ENCODE measurements around the gene TXNDC5. TPM values are rescaled to one million over a fixed set of nuclear protein-coding genes. Genes with fewer than 3 reads are reported as not detected.

Gene TXNDC5
- total and polyA plus RNA-seq, 9 of the 15 experiments (the other 6 are each of a cell fraction or from before 2014, with no cell fraction given): 33.9 to 156 (median 137) TPM

- TF ChIP-seq PRPF4 (IDR thresholded peaks at IDR 0.05; ENCODE audit: insufficient read depth, low read depth, low read length, poor library complexity, severe bottlenecking) (no peak), ZNF253 (CRISPR knock-in tag; conservative IDR thresholded peaks at IDR 0.05) (no peak), MAFF (IDR thresholded peaks at IDR 0.05; ENCODE audit: low read length) (peak; percentile 100), KLF6 (CRISPR knock-in tag; IDR thresholded peaks at IDR 0.05; ENCODE audit: borderline replicate concordance) (no peak), RREB1 (CRISPR knock-in tag; IDR thresholded peaks at IDR 0.05) (no peak), ARNT (IDR thresholded peaks at IDR 0.05) (no peak), KDM2B (CRISPR knock-in tag; IDR thresholded peaks at IDR 0.05) (no peak), MEIS2 (IDR thresholded peaks at IDR 0.05; ENCODE audit: partially characterized antibody) (peak; percentile 66), MED1 (CRISPR knock-in tag; IDR thresholded peaks at IDR 0.05; ENCODE audit: borderline replicate concordance) (no peak), NFE2L1 (tag; IDR thresholded peaks at IDR 0.05; ENCODE audit: borderline replicate concordance, low read depth) (no peak), TCF7 (IDR thresholded peaks at IDR 0.05; ENCODE audit: borderline replicate concordance) (peak; percentile 97), CXXC5 (CRISPR knock-in tag; IDR thresholded peaks at IDR 0.05) (no peak), JUN (IDR thresholded peaks at IDR 0.05; ENCODE audit: borderline replicate concordance, low read depth, low read length) (peak; percentile 40; the same call in 1 of the 2 replicates), JUN (CRISPR knock-in tag; IDR thresholded peaks at IDR 0.05; ENCODE audit: borderline replicate concordance) (no peak), NCOA6 (IDR thresholded peaks at IDR 0.05) (no peak), ZBTB17 (CRISPR knock-in tag; IDR thresholded peaks at IDR 0.05) (no peak), SMARCA4 (IDR thresholded peaks at IDR 0.05) (peak; percentile 68), RAD21 (CRISPR knock-in tag; conservative IDR thresholded peaks at IDR 0.05 in 1 of 2, IDR thresholded peaks at IDR 0.05 in 1 of 2) (no peak), ZEB2 (IDR thresholded peaks at IDR 0.05) (peak; percentile 69; the same call in 1 of the 2 replicates), ELK1 (CRISPR knock-in tag; IDR thresholded peaks at IDR 0.05) (no peak), CAMTA2 (CRISPR knock-in tag; conservative IDR thresholded peaks at IDR 0.05) (no peak)
Measured at GRCh38 chr6:7919871-7920270, 9.3 kb upstream of the TXNDC5 start (continued).
